Neutrophil (primary cell): Measurements from ENCODE around the gene TMEM74B.

ENCODE experiments used
- H3K27ac ChIP-seq: fragments of 200-600 bp; sonication (generic); 2 replicates; pipeline ENCODE4 v1.5.1; 2016; ENCODE audit warnings: mild to moderate bottlenecking, moderate library complexity
- H3K27me3 ChIP-seq: fragments of 200-600 bp; sonication (generic); 2 replicates; pipeline ENCODE4 v1.6.0; 2016; ENCODE audit warnings: mild to moderate bottlenecking
- H3K36me3 ChIP-seq: fragments of 200-600 bp; sonication (generic); 2 replicates; pipeline ENCODE4 v1.5.1; 2017
- H3K4me1 ChIP-seq, 2 experiments: fragments of 200-600 bp in 1 of 2; sonication (generic) in 1 of 2; 1 replicate in 1 of 2; 2 replicates in 1 of 2; pipeline versions ENCODE4 v1.5.1 to v1.6.1; 2013 to 2016; ENCODE audit warnings: low read depth in 1 of 2, low read length in 1 of 2, mild to moderate bottlenecking in 1 of 2, moderate library complexity in 1 of 2; ENCODE audit not compliant: control insufficient read depth in 1 of 2, insufficient read depth in 1 of 2
- H3K4me3 ChIP-seq, 2 experiments: fragments of 200-600 bp in 1 of 2; sonication (generic) in 1 of 2; 1 replicate in 1 of 2; 2 replicates in 1 of 2; pipeline ENCODE4 v1.5.1; 2013 to 2016; ENCODE audit warnings: low read depth in 1 of 2, low read length in 1 of 2, mild to moderate bottlenecking in 1 of 2, moderate library complexity in 1 of 2
- H3K9me3 ChIP-seq: fragments of 200-600 bp; sonication (generic); 2 replicates; pipeline ENCODE4 v1.5.1; 2016
- TF ChIP-seq, protein P1 (sequence below): fragments of 200-600 bp; sonication (generic); IDR thresholded peaks from 2 replicates; pipeline ENCODE4 v1.5.1; 2016; ENCODE audit warnings: antibody characterized with exemption

TMEM74B gene

DNA sequence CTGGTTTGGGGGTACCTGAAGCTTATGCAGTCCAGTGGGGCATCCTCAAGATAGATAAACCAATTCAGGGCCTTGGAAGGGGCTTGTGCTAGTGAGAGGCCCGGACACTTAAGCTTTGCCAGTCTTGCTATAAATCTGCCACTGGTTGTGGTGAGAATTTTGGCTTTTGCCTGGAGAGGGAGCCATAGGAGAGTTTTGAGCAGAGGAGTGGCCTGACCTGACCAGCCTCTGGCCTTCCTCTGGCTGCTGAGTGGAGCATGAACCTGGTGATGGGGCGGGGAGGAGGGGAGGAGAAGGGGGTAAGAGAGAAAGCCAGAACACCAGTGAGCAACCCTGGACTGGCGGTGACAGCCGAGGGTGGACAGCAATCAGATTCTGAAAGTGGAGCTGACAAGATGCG is 7.1 kb downstream of the TMEM74B start:
- TF ChIP-seq, protein P1, sequence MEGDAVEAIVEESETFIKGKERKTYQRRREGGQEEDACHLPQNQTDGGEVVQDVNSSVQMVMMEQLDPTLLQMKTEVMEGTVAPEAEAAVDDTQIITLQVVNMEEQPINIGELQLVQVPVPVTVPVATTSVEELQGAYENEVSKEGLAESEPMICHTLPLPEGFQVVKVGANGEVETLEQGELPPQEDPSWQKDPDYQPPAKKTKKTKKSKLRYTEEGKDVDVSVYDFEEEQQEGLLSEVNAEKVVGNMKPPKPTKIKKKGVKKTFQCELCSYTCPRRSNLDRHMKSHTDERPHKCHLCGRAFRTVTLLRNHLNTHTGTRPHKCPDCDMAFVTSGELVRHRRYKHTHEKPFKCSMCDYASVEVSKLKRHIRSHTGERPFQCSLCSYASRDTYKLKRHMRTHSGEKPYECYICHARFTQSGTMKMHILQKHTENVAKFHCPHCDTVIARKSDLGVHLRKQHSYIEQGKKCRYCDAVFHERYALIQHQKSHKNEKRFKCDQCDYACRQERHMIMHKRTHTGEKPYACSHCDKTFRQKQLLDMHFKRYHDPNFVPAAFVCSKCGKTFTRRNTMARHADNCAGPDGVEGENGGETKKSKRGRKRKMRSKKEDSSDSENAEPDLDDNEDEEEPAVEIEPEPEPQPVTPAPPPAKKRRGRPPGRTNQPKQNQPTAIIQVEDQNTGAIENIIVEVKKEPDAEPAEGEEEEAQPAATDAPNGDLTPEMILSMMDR = no peak
- Histone ChIP-seq H3K27ac (no peak overlapping the region), H3K4me3 (no peak overlapping the region), H3K4me1 (no peaks in the 10 kb centered on the region), H3K27me3 (peaks cover 10% of the 10 kb centered on the region), H3K9me3 (no peaks in the 10 kb centered on the region), H3K36me3 (peaks cover 47% of the 10 kb centered on the region)

DNA sequence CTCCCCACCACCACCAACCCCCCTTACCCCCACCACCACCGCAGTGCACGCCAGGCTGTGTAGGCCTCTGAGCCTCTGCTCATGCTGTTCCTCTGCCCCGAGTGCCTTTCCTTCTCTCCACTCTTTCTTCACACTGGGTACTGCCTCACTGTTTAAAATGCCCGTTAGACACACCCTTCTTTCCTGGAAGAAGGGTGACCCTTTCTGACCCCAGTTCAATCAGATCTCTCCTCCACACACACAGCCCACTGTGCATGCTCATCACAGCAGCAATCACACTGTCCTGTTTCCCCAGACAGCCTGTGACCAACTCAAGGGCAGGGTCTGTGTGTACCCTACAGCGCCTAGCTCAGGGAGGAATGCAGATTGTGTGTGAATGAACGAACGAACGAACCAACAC is 10.0 kb downstream of the TMEM74B start:
- no peak overlapping the region for H3K4me3 ChIP-seq
- no peaks in the 10 kb centered on the region for H3K4me1 ChIP-seq
- TF ChIP-seq, protein P1 = no peak
- H3K27ac ChIP-seq = no peak overlapping the region
- no peaks in the 10 kb centered on the region for H3K27me3 ChIP-seq
- peaks cover 73% of the 10 kb centered on the region for H3K36me3 ChIP-seq
- no peaks in the 10 kb centered on the region for H3K9me3 ChIP-seq

DNA sequence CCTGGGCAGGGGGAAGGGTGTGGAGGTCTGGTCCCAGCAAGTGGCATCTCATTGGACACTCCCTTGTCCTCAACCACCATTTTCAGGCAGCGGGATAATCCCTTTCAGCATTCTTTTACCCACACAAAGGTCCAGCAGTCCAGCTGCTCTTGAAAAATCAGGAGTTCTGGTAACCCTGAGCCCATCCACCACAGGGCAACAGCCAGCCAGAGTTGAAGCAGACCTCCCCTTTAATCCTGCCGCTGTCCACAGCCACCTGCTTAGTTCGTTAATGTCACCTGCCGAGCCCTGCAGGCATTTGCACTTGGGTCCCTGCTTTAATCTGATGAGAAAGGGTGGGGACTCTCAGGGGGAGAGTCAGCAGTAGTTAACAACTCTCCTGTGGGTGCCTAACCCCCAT is 11.1 kb downstream of the TMEM74B start:
- H3K36me3 ChIP-seq = peaks cover 84% of the 10 kb centered on the region
- no peaks in the 10 kb centered on the region for H3K9me3 ChIP-seq
- no peak overlapping the region for H3K4me3 ChIP-seq
- H3K4me1 ChIP-seq = no peaks in the 10 kb centered on the region
- H3K27me3 ChIP-seq = no peaks in the 10 kb centered on the region
- TF ChIP-seq, protein P1 = no peak
- H3K27ac ChIP-seq = no peak overlapping the region

DNA sequence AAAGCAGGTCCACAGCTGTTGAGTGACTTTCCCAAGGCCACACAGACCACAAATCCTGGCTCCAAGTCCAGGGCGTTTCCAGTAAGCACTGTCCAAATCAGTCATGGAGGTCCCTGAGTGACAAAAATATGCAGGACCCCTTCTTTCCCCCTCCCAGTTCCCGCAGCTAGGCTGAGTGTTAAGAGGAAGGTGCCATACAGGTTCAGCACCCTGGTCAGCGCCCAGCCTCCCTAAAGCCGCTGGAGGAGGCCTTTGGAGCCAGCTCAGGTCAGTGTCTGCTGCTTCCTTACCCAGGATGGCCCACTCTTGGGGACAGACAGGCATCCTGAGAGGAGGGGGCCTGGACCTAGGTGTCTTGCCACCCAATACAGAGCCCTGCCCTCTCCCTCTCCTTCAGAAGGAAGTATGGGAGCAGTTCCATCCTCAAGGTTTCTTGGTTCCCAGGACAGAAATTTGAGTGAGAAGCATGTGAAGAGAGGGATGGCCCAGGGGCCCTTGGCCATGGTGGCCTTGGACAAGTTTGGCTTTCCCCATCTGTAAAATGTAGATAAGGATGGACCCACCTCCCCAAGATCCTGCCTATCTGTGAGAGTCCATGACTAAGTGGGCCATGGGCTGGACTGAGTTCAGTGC is 13.2 kb downstream of the TMEM74B start:
- Histone ChIP-seq H3K36me3 (peaks cover 98% of the 10 kb centered on the region), H3K27ac (no peak overlapping the region), H3K9me3 (no peaks in the 10 kb centered on the region), H3K4me1 (no peaks in the 10 kb centered on the region), H3K4me3 (no peak overlapping the region), H3K27me3 (no peaks in the 10 kb centered on the region)
- TF ChIP-seq, protein P1 = no peak

DNA sequence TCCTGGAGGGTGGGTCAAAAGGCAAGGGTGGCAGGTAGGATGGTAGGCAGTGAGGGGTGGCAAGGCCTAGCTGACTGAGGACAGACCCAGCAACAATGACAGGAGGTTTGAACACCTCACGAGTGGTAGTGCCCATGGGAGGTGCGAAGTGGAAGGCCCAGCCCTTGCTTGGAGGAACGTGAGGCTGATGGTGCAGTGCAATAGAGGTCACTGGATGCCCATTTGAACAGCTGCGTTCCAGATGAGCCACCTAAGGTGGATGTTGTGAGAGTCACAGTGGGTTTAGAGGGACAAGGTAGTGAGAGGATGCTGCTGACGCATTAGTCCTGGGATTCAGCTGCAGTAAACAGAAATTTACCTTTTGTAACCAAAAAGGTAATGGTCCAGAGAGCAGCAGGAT is 15.6 kb downstream of the TMEM74B start:
- H3K36me3 ChIP-seq = peaks cover 100% of the 10 kb centered on the region
- no peaks in the 10 kb centered on the region for H3K27me3 ChIP-seq
- no peaks in the 10 kb centered on the region for H3K9me3 ChIP-seq
- H3K4me1 ChIP-seq = peaks cover 0 to 3% of the 10 kb centered on the region in 2 experiments
- TF ChIP-seq, protein P1 = no peak
- H3K4me3 ChIP-seq = no peak overlapping the region
- H3K27ac ChIP-seq = no peak overlapping the region
